NB4 (cell line): Measurements from ENCODE around the gene APC2.

ENCODE experiments used
- DNase-seq: peaks from one replicate; pipeline ENCODE4 v3.0.0; 2010; ENCODE audit warnings: low read depth
- H3K4me3 ChIP-seq: one replicate; pipeline ENCODE4 v1.5.1; 2011; ENCODE audit warnings: mild to moderate bottlenecking, low read depth, low read length, moderate library complexity
- CTCF ChIP-seq: IDR thresholded peaks from one replicate; pipeline ENCODE4 v1.5.1; 2012; ENCODE audit warnings: low read depth, low read length
- MAX ChIP-seq: IDR thresholded peaks from 2 replicates; pipeline ENCODE4 v1.6.1; 2011; ENCODE audit warnings: low read depth, low read length
- MYC ChIP-seq: IDR thresholded peaks from 2 replicates; pipeline ENCODE4 v1.6.1; 2011; ENCODE audit warnings: low read depth, low read length
- POLR2A ChIP-seq: IDR thresholded peaks from 2 replicates; pipeline ENCODE4 v1.6.1; 2011; ENCODE audit warnings: mild to moderate bottlenecking; ENCODE audit not compliant: insufficient read length; ENCODE audit errors: extremely low read depth

The APC2 gene

GRCh38 chr19:1429750-1430149 lies 20.2 kb upstream of the APC2 start:
- no peak for TF ChIP-seq CTCF
- no peak for TF ChIP-seq MYC
- no peak for TF ChIP-seq POLR2A
- TF ChIP-seq MAX: no peak
- DNase-seq: no peak
- no peak overlapping the region for H3K4me3 ChIP-seq

GRCh38 chr19:1430246-1430645 lies 19.7 kb upstream of the APC2 start:
- H3K4me3 ChIP-seq: no peak overlapping the region
- TF ChIP-seq MAX: no peak
- no peak for DNase-seq

- TF ChIP-seq POLR2A: no peak
- TF ChIP-seq CTCF: no peak
- no peak for TF ChIP-seq MAX
- no peak for TF ChIP-seq MYC
- no peak overlapping the region for H3K4me3 ChIP-seq
- no peak for DNase-seq
These were observed 18.0 kb upstream of the APC2 start for GRCh38 chr19:1431759-1432506.

- DNase-seq: no peak
- no peak for TF ChIP-seq CTCF
- TF ChIP-seq MYC: no peak
- TF ChIP-seq MAX: no peak
- no peak for TF ChIP-seq POLR2A
- no peak overlapping the region for H3K4me3 ChIP-seq
These were observed 17.4 kb upstream of the APC2 start for GRCh38 chr19:1432507-1432887.

GRCh38 chr19:1433119-1434039 lies 16.5 kb upstream of the APC2 start:
- no peak for TF ChIP-seq CTCF
- no peak overlapping the region for H3K4me3 ChIP-seq
- no peak for DNase-seq

- no peak for TF ChIP-seq MAX
- TF ChIP-seq POLR2A: no peak
- no peak for TF ChIP-seq CTCF
- no peak for TF ChIP-seq MYC
- no peak overlapping the region for H3K4me3 ChIP-seq
- DNase-seq: no peak
These were observed 15.9 kb upstream of the APC2 start for GRCh38 chr19:1434040-1434366.
